ENCODE results near the gene AUTS2. TPM values are rescaled to one million over a fixed set of nuclear protein-coding genes. Genes with fewer than 3 reads are reported as not detected.

The AUTS2 gene
- total and polyA plus RNA-seq, 9 of the 15 experiments (the other 6 are each of a cell fraction or from before 2014, with no cell fraction given), result 0.58 TPM; not detected in 8

DNA sequence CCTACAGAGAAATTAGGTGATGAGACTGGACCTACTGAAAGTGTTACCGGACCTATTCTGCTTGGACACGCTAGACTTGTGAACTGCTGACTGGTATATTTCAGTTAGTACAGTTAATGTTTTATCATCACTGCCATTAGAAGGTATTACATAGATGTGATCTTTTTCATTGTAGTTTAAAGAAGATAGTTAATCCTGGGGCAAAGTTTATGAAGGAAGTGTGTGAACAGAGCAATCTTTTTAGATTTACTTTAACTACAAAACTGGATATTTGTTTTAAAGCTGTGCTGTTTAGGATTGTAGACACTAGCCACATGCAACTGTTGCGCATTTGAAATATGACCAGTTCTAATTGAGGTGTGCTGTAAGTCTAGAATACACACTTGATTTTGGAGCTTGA is 446.7 kb downstream of the AUTS2 start:
- Histone ChIP-seq H3K27me3 (ENCODE audit: control insufficient read depth in 2 of 2, insufficient read depth in 2 of 2, low read length in 2 of 2) (no peaks in the 10 kb centered on the region), H3K4me1 (replicated peaks in 1 of 2; ENCODE audit: control insufficient read depth in 2 of 2, insufficient read depth in 2 of 2, low read length in 2 of 2) (no peaks in the 10 kb centered on the region), H4K20me1 (replicated peaks; ENCODE audit: control insufficient read depth, insufficient read depth, low read length) (no peaks in the 10 kb centered on the region), H3K27ac (ENCODE audit: extremely low read depth, low read depth, low read length) (no peak overlapping the region), H3K4me3 (no peak overlapping the region), H3K9me1 (ENCODE audit: control insufficient read depth, insufficient read depth, low read length) (no peaks in the 10 kb centered on the region), H2AFZ (ENCODE audit: low read depth, low read length) (no peak overlapping the region), H3K4me2 (ENCODE audit: insufficient read depth, low read length) (no peak overlapping the region), H3K9ac (ENCODE audit: insufficient read depth in 1 of 2, low read depth in 2 of 2, low read length in 2 of 2) (no peak overlapping the region), H3K36me3 (ENCODE audit: control insufficient read depth, insufficient read depth, low read length) (no peaks in the 10 kb centered on the region), H3K79me2 (ENCODE audit: control insufficient read depth, insufficient read depth, low read length) (no peaks in the 10 kb centered on the region), H3K9me3 (replicated peaks; ENCODE audit: control insufficient read depth, insufficient read depth, low read depth, low read length) (no peaks in the 10 kb centered on the region)
- TF ChIP-seq ZNF316 (IDR thresholded peaks at IDR 0.05), result peak; percentile 37; the same call in 1 of the 2 replicates
- TF ChIP-seq, protein P1, sequence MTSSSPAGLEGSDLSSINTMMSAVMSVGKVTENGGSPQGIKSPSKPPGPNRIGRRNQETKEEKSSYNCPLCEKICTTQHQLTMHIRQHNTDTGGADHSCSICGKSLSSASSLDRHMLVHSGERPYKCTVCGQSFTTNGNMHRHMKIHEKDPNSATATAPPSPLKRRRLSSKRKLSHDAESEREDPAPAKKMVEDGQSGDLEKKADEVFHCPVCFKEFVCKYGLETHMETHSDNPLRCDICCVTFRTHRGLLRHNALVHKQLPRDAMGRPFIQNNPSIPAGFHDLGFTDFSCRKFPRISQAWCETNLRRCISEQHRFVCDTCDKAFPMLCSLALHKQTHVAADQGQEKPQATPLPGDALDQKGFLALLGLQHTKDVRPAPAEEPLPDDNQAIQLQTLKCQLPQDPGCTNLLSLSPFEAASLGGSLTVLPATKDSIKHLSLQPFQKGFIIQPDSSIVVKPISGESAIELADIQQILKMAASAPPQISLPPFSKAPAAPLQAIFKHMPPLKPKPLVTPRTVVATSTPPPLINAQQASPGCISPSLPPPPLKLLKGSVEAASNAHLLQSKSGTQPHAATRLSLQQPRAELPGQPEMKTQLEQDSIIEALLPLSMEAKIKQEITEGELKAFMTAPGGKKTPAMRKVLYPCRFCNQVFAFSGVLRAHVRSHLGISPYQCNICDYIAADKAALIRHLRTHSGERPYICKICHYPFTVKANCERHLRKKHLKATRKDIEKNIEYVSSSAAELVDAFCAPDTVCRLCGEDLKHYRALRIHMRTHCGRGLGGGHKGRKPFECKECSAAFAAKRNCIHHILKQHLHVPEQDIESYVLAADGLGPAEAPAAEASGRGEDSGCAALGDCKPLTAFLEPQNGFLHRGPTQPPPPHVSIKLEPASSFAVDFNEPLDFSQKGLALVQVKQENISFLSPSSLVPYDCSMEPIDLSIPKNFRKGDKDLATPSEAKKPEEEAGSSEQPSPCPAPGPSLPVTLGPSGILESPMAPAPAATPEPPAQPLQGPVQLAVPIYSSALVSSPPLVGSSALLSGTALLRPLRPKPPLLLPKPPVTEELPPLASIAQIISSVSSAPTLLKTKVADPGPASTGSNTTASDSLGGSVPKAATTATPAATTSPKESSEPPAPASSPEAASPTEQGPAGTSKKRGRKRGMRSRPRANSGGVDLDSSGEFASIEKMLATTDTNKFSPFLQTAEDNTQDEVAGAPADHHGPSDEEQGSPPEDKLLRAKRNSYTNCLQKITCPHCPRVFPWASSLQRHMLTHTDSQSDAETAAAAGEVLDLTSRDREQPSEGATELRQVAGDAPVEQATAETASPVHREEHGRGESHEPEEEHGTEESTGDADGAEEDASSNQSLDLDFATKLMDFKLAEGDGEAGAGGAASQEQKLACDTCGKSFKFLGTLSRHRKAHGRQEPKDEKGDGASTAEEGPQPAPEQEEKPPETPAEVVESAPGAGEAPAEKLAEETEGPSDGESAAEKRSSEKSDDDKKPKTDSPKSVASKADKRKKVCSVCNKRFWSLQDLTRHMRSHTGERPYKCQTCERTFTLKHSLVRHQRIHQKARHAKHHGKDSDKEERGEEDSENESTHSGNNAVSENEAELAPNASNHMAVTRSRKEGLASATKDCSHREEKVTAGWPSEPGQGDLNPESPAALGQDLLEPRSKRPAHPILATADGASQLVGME (CRISPR knock-in tag; IDR thresholded peaks at IDR 0.05), result no peak
- in situ Hi-C loops (cut with MboI) (no loop called here), intact Hi-C loops (cut with micrococcal nuclease) (no loop called here)
- BruUV-seq (replicated peaks), result no TSS peak
- FAIRE-seq, result no peak
- ChIA-PET CTCF (ENCODE audit: low intra/inter-chr PET ratio) (no interaction called here), POLR2A (no interaction called here)
- 0% methylated on average over 3 of the region's 3 CpGs for WGBS (ENCODE audit: insufficient coverage, low coverage, missing lambda C conversion rate)
- DNase-seq (ENCODE audit: extremely low read depth in 1 of 4, low spot score in 3 of 4), result no peak
- no peak for ATAC-seq
